ENCODE measurements around the gene DCC. TPM values are rescaled to one million over a fixed set of nuclear protein-coding genes. Genes with fewer than 3 reads are reported as not detected.

Gene DCC
- polyA plus RNA-seq, 1 of the 3 experiments (the other 2 are of a cell fraction), result 0.20 TPM

- TF ChIP-seq REST (IDR thresholded peaks at IDR 0.05; ENCODE audit: low read depth, low read length) (no peak), RXRA (IDR thresholded peaks at IDR 0.05; ENCODE audit: borderline replicate concordance, low read depth) (no peak), TEAD4 (IDR thresholded peaks at IDR 0.05; ENCODE audit: borderline replicate concordance, insufficient read depth) (no peak), FOXJ3 (CRISPR knock-in tag; IDR thresholded peaks at IDR 0.05) (no peak), PBX3 (IDR thresholded peaks at IDR 0.05) (no peak), SIN3A (IDR thresholded peaks at IDR 0.05; ENCODE audit: borderline replicate concordance, low read depth, low read length) (no peak)
Measured at GRCh38 chr18:52435301-52435700, 95.3 kb downstream of the DCC start (continued).

- CTCF ChIA-PET, result interaction anchor here (1.3 to 1.4 kb wide), 2 partner anchors 16 to 26 kb away, joined by 3 read pairs; no protein-coding TSS in a partner anchor
- no peaks in the 10 kb centered on the region for H3K9me3 ChIP-seq
- H3K4me1 ChIP-seq (ENCODE audit: control insufficient read depth in 1 of 2, insufficient read depth in 2 of 2, low read depth in 1 of 2, low read length in 1 of 2), result peaks cover 0 to 5% of the 10 kb centered on the region in 2 experiments; a peak in 2 of 4 replicates
- H3K4me3 ChIP-seq (ENCODE audit: low read depth in 2 of 2, low read length in 1 of 2), result no peak overlapping the region
- no peak overlapping the region for H2AFZ ChIP-seq (ENCODE audit: low read depth)
- H3F3A ChIP-seq (replicated peaks; ENCODE audit: insufficient read depth), result no peaks in the 10 kb centered on the region
- H4K20me1 ChIP-seq (ENCODE audit: insufficient read depth), result no peaks in the 10 kb centered on the region
- POLR2A ChIA-PET, result no interaction called here
- DNase-seq, result no peak
- TF ChIP-seq EP300 (IDR thresholded peaks at IDR 0.05; ENCODE audit: borderline replicate concordance in 1 of 2, low read depth in 1 of 2, low read length in 1 of 2) (no peak), ELF1 (IDR thresholded peaks at IDR 0.05) (no peak), MEF2A (IDR thresholded peaks at IDR 0.05; ENCODE audit: borderline replicate concordance, low read depth) (no peak), MXI1 (IDR thresholded peaks at IDR 0.05; ENCODE audit: low read depth, low read length) (no peak), GABPA (IDR thresholded peaks at IDR 0.05; ENCODE audit: low read depth) (no peak)
- no peaks in the 10 kb centered on the region for H3K36me3 ChIP-seq (replicated peaks in 1 of 2; ENCODE audit: control insufficient read depth in 1 of 2, insufficient read depth in 2 of 2, low read length in 1 of 2)
- no peak overlapping the region for H3K9ac ChIP-seq
- no peaks in the 10 kb centered on the region for H3K79me2 ChIP-seq (ENCODE audit: insufficient read depth)
- H3K27me3 ChIP-seq (ENCODE audit: insufficient read depth), result no peaks in the 10 kb centered on the region
- no peak overlapping the region for H3K27ac ChIP-seq (ENCODE audit: low read depth in 2 of 2, low read length in 1 of 2)
- no peak overlapping the region for H3K4me2 ChIP-seq
- no peaks in the 10 kb centered on the region for H3K9me2 ChIP-seq
Measured at GRCh38 chr18:52437161-52437560, 97.2 kb downstream of the DCC start.

- CTCF ChIA-PET, result no interaction called here
Measured at GRCh38 chr18:52439457-52439856, 99.5 kb downstream of the DCC start.

More at GRCh38 chr18:52439457-52439856, 99.5 kb downstream of the DCC start:
- H3K36me3 ChIP-seq (replicated peaks in 1 of 2; ENCODE audit: control insufficient read depth in 1 of 2, insufficient read depth in 2 of 2, low read length in 1 of 2), result no peaks in the 10 kb centered on the region
- no peaks in the 10 kb centered on the region for H4K20me1 ChIP-seq (ENCODE audit: insufficient read depth)
- no peaks in the 10 kb centered on the region for H3K9me2 ChIP-seq
- 50% methylated on average over 4 of the region's 4 CpGs for WGBS (ENCODE audit: low lambda C conversion rate)
- no peak overlapping the region for H3K27ac ChIP-seq (ENCODE audit: low read depth in 2 of 2, low read length in 1 of 2)
- no peaks in the 10 kb centered on the region for H3K9me3 ChIP-seq
- H3K4me3 ChIP-seq (ENCODE audit: low read depth in 2 of 2, low read length in 1 of 2), result no peak overlapping the region
- TF ChIP-seq FOSL2 (IDR thresholded peaks at IDR 0.05; ENCODE audit: borderline replicate concordance, low read depth), result no peak
- no peak for TF ChIP-seq FOXM1 (IDR thresholded peaks at IDR 0.05; ENCODE audit: low read depth)
- TF ChIP-seq GATA2 (CRISPR knock-in tag; IDR thresholded peaks at IDR 0.05), result no peak
- TF ChIP-seq MEF2A (IDR thresholded peaks at IDR 0.05; ENCODE audit: borderline replicate concordance, low read depth), result no peak
- TF ChIP-seq SIN3A (IDR thresholded peaks at IDR 0.05; ENCODE audit: borderline replicate concordance, low read depth, low read length), result no peak
- no peak for TF ChIP-seq MXI1 (IDR thresholded peaks at IDR 0.05; ENCODE audit: low read depth, low read length)
- no peak overlapping the region for H3K9ac ChIP-seq
- DNase-seq, result no peak
- H3K27me3 ChIP-seq (ENCODE audit: insufficient read depth), result no peaks in the 10 kb centered on the region
- H2AFZ ChIP-seq (ENCODE audit: low read depth), result no peak overlapping the region
- no peak overlapping the region for H3K4me2 ChIP-seq
- POLR2A ChIA-PET, result no interaction called here
- H3K79me2 ChIP-seq (ENCODE audit: insufficient read depth), result no peaks in the 10 kb centered on the region
- no peaks in the 10 kb centered on the region for H3F3A ChIP-seq (replicated peaks; ENCODE audit: insufficient read depth)
- H3K4me1 ChIP-seq (ENCODE audit: control insufficient read depth in 1 of 2, insufficient read depth in 2 of 2, low read depth in 1 of 2, low read length in 1 of 2), result peaks cover 0 to 5% of the 10 kb centered on the region in 2 experiments; a peak in 2 of 4 replicates
